Right lobe of liver (tissue), 4 donors: Measurements from ENCODE around the gene SNX30.

Source experiments
- POLR2A ChIP-seq: fragments of 450-650 bp; IDR thresholded peaks from one replicate; pipeline ENCODE4 v1.6.1; 2017; ENCODE audit warnings: antibody characterized with exemption, mild to moderate bottlenecking
- TF ChIP-seq, protein P1 (sequence below), 4 donors: fragments of 200-600 bp in 3 of 4; fragments of 450-650 bp in 1 of 4; IDR thresholded peaks; one replicate each; pipeline versions ENCODE4 v1.5.1 to v1.8.0; 2016 to 2022; ENCODE audit warnings: antibody characterized with exemption in 4 of 4, mild to moderate bottlenecking in 2 of 4
- donor health status: DM: no; HTN: no; CAD: no.
- donor health status: DM: no; HTN: no; CAD: no.
- donor health status: DM: no; HTN: yes; CAD: no.

DNA sequence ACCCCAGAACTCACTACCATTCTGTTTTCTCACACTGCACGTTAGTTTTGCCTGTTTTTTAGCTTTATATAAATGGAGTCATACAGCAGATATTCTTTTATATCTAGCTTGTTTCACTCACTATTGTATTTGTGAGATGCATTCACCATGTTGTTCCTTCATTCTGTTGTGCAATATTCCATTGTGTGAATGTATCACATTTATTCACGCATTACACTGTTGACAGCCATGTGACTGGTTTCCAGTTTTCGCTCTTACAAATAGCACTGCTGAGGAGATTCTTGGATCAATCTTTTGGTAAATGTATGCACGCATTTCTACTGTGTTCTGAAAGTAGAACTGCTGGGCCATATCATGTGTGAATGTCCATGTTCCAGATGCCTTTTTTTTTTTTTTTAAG lies 6.4 kb upstream of the SNX30 start:
- TF ChIP-seq POLR2A, result no peak
- TF ChIP-seq, protein P1, sequence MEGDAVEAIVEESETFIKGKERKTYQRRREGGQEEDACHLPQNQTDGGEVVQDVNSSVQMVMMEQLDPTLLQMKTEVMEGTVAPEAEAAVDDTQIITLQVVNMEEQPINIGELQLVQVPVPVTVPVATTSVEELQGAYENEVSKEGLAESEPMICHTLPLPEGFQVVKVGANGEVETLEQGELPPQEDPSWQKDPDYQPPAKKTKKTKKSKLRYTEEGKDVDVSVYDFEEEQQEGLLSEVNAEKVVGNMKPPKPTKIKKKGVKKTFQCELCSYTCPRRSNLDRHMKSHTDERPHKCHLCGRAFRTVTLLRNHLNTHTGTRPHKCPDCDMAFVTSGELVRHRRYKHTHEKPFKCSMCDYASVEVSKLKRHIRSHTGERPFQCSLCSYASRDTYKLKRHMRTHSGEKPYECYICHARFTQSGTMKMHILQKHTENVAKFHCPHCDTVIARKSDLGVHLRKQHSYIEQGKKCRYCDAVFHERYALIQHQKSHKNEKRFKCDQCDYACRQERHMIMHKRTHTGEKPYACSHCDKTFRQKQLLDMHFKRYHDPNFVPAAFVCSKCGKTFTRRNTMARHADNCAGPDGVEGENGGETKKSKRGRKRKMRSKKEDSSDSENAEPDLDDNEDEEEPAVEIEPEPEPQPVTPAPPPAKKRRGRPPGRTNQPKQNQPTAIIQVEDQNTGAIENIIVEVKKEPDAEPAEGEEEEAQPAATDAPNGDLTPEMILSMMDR (IDR thresholded peaks at IDR 0.05), result no peak
